HG03097 (cell line): Measurements from ENCODE around the gene CTDP1.

Experiments used
- ATAC-seq: cut with Tn5 transposase; IDR thresholded peaks from one replicate; pipeline ENCODE4 v1.9.1; 2021; ENCODE audit not compliant: unreplicated experiment, low FRiP score

Gene CTDP1

DNA sequence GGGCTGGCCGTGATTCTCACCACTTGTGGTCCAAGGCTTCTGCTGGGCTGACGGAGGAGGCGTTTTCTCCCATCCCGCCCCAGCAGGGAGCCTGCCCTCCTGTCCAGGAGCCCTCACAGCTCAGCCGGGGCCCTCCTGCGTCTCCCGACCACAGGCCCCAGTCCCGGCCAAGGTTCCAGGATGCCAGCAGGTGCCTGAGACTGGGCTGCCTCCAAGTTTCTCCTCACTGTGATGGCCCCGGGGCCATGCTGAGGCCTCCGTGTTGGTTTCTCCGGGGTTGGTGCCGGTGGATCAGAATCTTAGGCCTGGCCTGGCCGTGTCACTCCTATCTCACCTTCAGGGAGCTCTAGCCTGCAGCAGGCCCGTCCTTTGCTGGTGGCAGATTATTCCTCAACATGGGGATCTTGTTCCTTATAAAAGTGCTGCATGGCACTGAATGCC, 124.0 kb downstream of the CTDP1 start:
- ATAC-seq = no peak
